Bone marrow (tissue), 2 donors: ENCODE measurements around the gene PHLDA3.

Experiments used
- DNase-seq, 2 donors: peaks; one replicate each; lab custom pipeline; 2025; lab: John Stamatoyannopoulos, UW

The PHLDA3 gene

GRCh38 chr1:201429736-201430501 lies 39.1 kb downstream of the PHLDA3 start:
- no peak for DNase-seq

DNA sequence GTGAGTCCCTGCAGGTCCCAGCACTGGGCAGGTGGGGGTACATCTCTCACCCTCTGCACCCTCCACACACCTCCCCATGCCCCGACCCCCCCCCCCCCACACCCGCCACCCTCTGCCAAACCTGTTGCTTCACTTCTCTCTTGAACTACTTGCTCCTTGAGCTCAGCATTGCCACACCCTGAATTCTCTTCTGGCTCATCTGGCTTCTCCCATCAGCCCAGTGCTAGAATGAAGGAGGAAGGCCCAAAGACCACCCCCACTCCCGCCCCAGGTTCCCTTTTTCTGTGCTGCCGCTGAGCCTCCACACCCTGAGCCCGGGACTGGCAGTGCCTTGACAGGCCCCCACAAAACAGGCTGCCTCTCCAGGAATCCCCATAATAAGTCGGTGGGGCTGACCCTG lies 41.0 kb downstream of the PHLDA3 start:
- no peak for DNase-seq

DNA sequence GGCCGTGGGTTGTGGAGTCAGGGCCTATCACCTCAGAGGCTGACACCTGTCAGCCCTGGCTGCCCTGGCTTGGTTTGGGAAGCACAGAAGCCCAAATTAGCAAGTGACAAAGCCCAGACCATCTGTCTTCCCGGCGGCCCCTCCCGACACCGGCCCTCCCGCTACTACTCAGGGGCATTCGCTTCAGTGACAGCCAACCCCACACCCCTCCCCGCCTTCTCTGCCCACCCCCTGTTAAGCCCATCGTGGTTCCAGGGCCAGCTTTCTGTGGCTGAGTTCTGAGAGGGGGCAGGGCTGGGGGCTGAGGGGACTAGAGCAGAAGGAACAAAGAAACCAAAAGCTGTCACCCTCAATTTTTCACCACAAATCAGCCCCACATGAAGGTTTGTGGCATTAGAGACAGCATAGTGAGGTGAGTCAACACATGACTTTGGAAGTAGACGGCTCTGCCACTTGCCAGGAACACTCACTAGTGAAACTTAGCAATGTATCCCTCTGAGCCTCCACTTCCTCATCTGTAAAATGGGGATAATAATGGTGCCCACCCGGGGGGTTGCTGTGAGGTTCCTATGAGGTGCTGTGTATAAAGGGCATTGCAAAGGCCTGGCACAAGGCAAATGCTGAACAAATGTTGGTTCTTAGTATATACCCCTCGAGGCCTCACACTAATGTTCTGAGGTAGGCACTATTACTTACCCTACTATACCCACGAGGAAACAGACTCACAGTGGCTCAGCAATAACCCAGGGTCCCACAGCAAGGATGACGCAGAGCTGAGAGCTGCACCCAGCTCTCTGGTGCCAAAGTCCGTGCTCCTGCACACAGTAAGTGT lies 42.3 kb downstream of the PHLDA3 start:
- DNase-seq: no peak

DNA sequence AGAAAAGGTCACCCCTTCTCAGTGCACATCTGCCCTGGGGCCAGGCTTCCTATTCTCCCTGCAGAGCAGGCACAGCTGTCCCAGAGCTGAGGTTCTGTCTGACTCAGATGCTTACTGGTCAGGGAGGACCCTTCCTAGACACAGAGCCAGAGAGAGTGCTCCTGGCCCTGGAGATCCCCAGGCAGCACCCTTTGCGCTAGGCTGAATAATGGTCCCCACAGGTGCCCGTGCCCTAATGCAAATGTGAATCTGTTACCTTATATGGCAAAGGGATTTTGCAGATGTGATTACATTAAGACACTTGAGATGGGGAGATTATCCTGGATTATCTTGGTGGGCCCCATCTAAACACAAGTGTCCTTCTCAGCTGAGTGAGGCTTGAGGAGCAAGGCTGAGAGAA lies 44.8 kb downstream of the PHLDA3 start:
- no peak for DNase-seq

DNA sequence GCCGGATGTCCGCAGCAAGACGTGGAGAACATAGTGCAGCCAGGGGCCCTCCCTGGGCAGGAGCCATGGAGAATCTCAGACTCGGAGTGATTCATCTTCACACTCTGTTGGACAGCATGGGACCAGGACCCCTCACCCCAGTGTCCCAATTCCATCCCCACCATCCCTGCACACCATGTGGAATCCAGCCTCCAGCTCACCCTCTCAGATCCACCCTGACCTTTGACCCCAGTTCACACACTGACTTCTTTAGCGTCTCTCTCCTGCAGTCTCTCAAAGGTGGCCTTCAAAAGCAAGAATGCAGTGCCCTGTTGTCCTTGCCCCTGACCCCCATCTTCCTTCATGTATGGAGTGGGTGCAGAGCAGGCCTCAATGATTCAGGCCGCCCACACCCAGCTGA lies 45.3 kb downstream of the PHLDA3 start:
- DNase-seq: no peak

GRCh38 chr1:201422436-201423030 lies 46.5 kb downstream of the PHLDA3 start:
- no peak for DNase-seq

- DNase-seq: no peak
Observed at GRCh38 chr1:201422026-201422425, 47.0 kb downstream of the PHLDA3 start.

DNA sequence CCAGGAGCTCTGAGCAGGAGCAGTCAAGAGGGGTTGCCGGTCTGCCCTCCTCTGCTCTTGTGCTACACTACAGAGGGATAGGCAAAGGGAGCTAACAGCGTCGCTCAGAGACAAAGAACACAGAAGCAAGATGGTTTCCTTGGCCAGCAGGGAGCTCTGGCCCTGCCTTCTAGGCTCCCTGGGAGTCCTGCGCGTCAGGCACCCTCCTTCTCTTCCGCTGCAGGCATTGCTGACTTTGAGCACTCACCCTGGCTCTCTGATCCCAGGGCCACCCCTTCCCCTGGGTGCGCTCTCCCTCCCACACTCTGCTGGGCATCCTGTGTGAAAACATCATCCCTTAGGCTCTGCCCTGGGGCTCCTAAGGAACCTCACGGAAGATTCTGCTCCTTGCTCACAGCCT lies 47.9 kb downstream of the PHLDA3 start:
- DNase-seq: no peak

DNA sequence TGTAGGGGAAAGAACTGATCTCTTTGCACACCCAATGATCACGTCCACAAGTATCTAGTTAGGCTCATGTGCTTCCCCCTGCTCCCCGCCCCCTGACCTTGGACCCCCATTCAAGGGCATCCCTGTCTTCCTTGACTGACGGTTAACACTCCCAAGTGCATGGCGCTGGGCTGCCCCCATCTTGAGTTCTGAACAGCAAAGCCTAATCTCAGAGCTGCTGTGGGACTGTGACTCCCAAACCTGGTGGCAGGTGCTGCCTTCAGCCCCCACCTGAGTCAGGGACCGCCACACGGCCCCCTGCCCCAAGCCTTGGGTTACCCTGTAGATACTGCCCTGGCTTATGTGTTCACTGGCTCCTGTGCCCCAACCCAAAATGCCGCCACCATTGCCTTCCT lies 48.4 kb downstream of the PHLDA3 start:
- DNase-seq: no peak

GRCh38 chr1:201419746-201420607 lies 49.0 kb downstream of the PHLDA3 start:
- no peak for DNase-seq

- DNase-seq: no peak
Observed at GRCh38 chr1:201419256-201419655, 49.7 kb downstream of the PHLDA3 start.

DNA sequence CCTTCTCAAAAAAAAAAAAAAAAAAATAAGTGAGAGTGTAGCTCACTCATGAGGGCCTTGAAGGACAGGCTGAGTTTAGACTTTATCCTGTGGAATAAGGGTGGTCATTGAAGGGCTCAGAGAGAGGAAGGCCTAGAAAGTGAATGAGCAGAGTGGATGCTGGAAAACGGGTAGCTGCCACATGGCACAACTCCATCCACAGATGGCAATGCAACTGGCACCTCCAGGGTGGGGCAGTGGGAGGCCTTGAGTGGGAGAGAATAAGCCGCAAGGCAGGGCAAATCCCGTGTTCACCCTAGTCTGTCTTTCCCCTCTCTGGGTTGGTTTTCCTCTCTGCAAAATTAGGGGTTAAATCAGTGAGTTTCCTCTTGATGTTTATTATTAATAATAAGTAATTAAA lies 50.5 kb downstream of the PHLDA3 start:
- DNase-seq: no peak
